Body of pancreas (tissue), 4 donors: ENCODE data around the gene TMEM204. TPM values are rescaled to one million over a fixed set of nuclear protein-coding genes. Genes with fewer than 3 reads are reported as not detected.

ENCODE experiments used
- ATAC-seq: fragments of 150-250 bp; one replicate; pipeline ENCODE4 v1.9.1; 2016
- DNase-seq, 4 donors: peaks; one replicate each; pipeline ENCODE4 v3.0.0-alpha.2; 2019
- H3K27ac ChIP-seq, 4 donors: fragments of 200-600 bp; sonication (generic); 1 replicate in 3 of 4; 2 replicates in 1 of 4; pipeline versions ENCODE4 v1.5.1 to v1.6.1; 2016 to 2019; ENCODE audit warnings: mild to moderate bottlenecking in 1 of 4, mixed read lengths in 1 of 4, moderate library complexity in 1 of 4
- H3K27me3 ChIP-seq, 2 donors: fragments of 200-600 bp; sonication (generic); one replicate each; pipeline ENCODE4 v1.6.0; 2016; ENCODE audit warnings: mild to moderate bottlenecking in 1 of 2
- H3K36me3 ChIP-seq, 2 donors: fragments of 200-600 bp; sonication (generic); replicated peaks in 1 of 2; 2 replicates each; pipeline ENCODE4 v1.5.1; 2016; ENCODE audit warnings: low read depth in 2 of 2; ENCODE audit not compliant: insufficient read depth in 1 of 2
- H3K4me1 ChIP-seq: fragments of 200-600 bp; sonication (generic); one replicate; pipeline ENCODE4 v1.6.0; 2016
- H3K4me3 ChIP-seq, 2 donors: fragments of 200-600 bp; sonication (generic); 1 replicate in 1 of 2; 2 replicates in 1 of 2; pipeline ENCODE4 v1.5.1; 2016 to 2019
- H3K9me3 ChIP-seq, 3 donors: fragments of 200-600 bp; sonication (generic); 1 replicate in 2 of 3; 2 replicates in 1 of 3; pipeline ENCODE4 v1.5.1; 2016
- CTCF ChIP-seq, 7 experiments: fragments of 450-650 bp in 4 of 7; fragments of 200-600 bp in 3 of 7; sonication (generic) in 3 of 7; IDR thresholded peaks; one replicate each; pipeline ENCODE4 v1.5.1; 2016 to 2019; ENCODE audit warnings: antibody characterized with exemption in 7 of 7
- POLR2A ChIP-seq, 3 donors: fragments of 450-650 bp; IDR thresholded peaks; one replicate each; pipeline ENCODE4 v1.6.1; 2016; ENCODE audit warnings: antibody characterized with exemption in 3 of 3, mild to moderate bottlenecking in 2 of 3
- WGBS, 2 donors: methylation state at CpG; one replicate each; pipeline ENCODE4 v1.1.5; 2017; 5-methylcytosine and 5-hydroxymethylcytosine counted together
- intact Hi-C: fragments of 100-400 bp; cut with DNase I; formaldehyde crosslinking; loops from one replicate; pipeline ENCODE4 v1.15.1; 2023
- total RNA-seq, 2 donors: library from RNA; depleted of rRNA; stranded (reverse); fragments of >200 nt; gene quantifications; one replicate each; pipeline ENCODE4 v1.1.0, GENCODE V29; 2016

TMEM204 gene
- total RNA-seq, 2 donors from 2014 or later: 23.6 to 25.1 TPM

- Histone ChIP-seq H3K4me3 (no peak overlapping the region), H3K27ac (no peak overlapping the region), H3K27me3 (no peaks in the 10 kb centered on the region), H3K36me3 (peaks cover 0 to 10% of the 10 kb centered on the region in 2 donors), H3K9me3 (no peaks in the 10 kb centered on the region), H3K4me1 (no peaks in the 10 kb centered on the region)
- TF ChIP-seq POLR2A (IDR thresholded peaks at IDR 0.05) (no peak), CTCF (IDR thresholded peaks at IDR 0.05) (no peak)
- DNase-seq (no peak), ATAC-seq (no peak)
- WGBS, 2 donors: 85 to 88% methylated on average over 9 of the region's 9 CpGs
- intact Hi-C loops: no loop called here
Observed at GRCh38 chr16:1581804-1582203, 48.3 kb downstream of the TMEM204 start.

GRCh38 chr16:1583180-1583579 lies 49.7 kb downstream of the TMEM204 start:
- no peaks in the 10 kb centered on the region for H3K4me1 ChIP-seq
- intact Hi-C loops: no loop called here
- WGBS, 2 donors: 83 to 86% methylated on average over 11 to 15 of the region's 15 CpGs
- no peak overlapping the region for H3K27ac ChIP-seq
- H3K27me3 ChIP-seq: no peaks in the 10 kb centered on the region
- H3K9me3 ChIP-seq: no peaks in the 10 kb centered on the region
- ATAC-seq: no peak
- H3K36me3 ChIP-seq: peaks cover 0 to 10% of the 10 kb centered on the region in 2 donors
- no peak for DNase-seq
- no peak overlapping the region for H3K4me3 ChIP-seq
- no peak for TF ChIP-seq POLR2A (IDR thresholded peaks at IDR 0.05)
- TF ChIP-seq CTCF (IDR thresholded peaks at IDR 0.05): no peak

GRCh38 chr16:1584926-1585484 lies 51.5 kb downstream of the TMEM204 start:
- ATAC-seq (no peak), DNase-seq (no peak)
- no peak overlapping the region for H3K4me3 ChIP-seq
- peaks cover 0 to 10% of the 10 kb centered on the region in 2 donors for H3K36me3 ChIP-seq
- intact Hi-C loops: no loop called here
- WGBS, 2 donors: 67 to 78% methylated on average over 8 of the region's 8 CpGs
- H3K27ac ChIP-seq: no peak overlapping the region
- no peaks in the 10 kb centered on the region for H3K27me3 ChIP-seq
- no peaks in the 10 kb centered on the region for H3K9me3 ChIP-seq
- no peaks in the 10 kb centered on the region for H3K4me1 ChIP-seq
- TF ChIP-seq POLR2A (IDR thresholded peaks at IDR 0.05) (no peak), CTCF (IDR thresholded peaks at IDR 0.05) (no peak)

GRCh38 chr16:1590366-1590765 lies 56.9 kb downstream of the TMEM204 start:
- Histone ChIP-seq H3K36me3 (peaks cover 0 to 4% of the 10 kb centered on the region in 2 donors), H3K9me3 (no peaks in the 10 kb centered on the region), H3K4me3 (no peak overlapping the region), H3K4me1 (no peaks in the 10 kb centered on the region), H3K27me3 (no peaks in the 10 kb centered on the region), H3K27ac (no peak overlapping the region)
- ATAC-seq (no peak), DNase-seq (no peak)
- WGBS, 2 donors: 89 to 93% methylated on average over 6 of the region's 6 CpGs
- intact Hi-C loops: no loop called here
- no peak for TF ChIP-seq POLR2A (IDR thresholded peaks at IDR 0.05)
- TF ChIP-seq CTCF (IDR thresholded peaks at IDR 0.05): no peak
